GM19193 (cell line): ENCODE data around the gene HLA-A.
A peak's percentile ranks its signal among the peaks of the same experiment; 100 is the strongest.

Source experiments
- POLR2A ChIP-seq: IDR thresholded peaks from 4 replicates; pipeline ENCODE4 v1.6.1; 2011; ENCODE audit not compliant: insufficient read depth, insufficient read length; ENCODE audit errors: extremely low read depth

HLA-A gene

GRCh38 chr6:29947077-29947980 is 5.0 kb downstream of the HLA-A start:
- TF ChIP-seq POLR2A: peak; percentile 64

DNA sequence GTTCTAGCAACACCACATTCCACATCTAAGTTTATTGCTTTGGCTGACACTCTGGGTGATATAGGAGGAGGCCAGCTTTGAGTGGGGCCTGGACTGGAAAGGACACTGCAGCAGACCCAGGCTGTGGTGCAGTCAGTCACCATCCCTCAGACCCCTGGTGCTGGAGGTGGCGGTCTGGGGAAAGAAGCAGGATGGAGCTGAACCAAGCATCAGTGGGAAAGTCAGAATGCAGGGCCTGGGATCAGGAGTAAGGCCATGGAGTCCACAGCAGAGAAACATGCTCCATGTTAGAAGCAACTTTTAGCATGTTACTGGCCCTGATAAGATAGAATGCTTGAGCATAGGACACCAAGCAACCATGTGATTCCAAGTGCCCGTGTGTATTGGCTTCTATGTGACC is 5.9 kb downstream of the HLA-A start:
- no peak for TF ChIP-seq POLR2A

DNA sequence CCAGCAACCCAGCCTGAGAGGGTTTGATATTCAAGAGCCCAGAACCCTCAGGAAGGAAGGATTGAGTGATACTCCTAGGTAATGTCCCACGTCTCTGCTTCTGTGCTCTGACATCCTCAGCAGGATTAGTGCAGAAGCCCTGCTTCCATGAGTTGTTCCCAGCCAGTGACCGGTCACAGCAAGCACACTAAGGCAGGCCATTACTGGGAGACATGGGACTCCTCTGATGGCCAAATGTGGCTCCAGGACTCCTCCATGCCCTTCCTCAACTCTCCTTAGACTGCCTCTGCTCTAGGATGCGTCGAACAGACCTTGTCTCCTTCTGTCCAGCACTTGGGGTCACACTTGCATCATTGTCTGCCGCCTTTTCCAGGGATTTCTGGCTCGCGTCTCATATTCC is 7.6 kb downstream of the HLA-A start:
- TF ChIP-seq POLR2A: peak; percentile 30

GRCh38 chr6:29951882-29952281 is 9.6 kb downstream of the HLA-A start:
- TF ChIP-seq POLR2A: no peak

DNA sequence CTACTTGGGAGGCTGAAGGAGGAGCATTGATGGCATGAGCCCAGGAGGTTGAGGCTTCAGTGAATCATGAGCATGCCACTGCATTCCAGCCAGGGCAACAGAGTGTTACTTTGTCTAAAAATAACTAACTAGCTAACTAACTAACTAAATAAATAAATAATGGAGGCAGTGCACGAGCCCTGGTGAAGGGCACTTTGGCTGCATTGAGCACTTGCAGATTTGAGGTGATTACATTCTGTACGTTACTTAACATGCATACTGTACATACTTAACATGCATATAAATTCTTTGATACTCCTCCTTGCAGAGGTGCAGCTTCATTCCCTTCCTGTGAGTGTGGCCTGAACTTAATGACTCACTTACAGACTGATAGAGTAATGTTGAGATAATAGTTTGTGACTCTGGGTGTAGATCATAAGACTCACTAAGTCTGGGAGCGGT is 10.7 kb downstream of the HLA-A start:
- TF ChIP-seq POLR2A: no peak

DNA sequence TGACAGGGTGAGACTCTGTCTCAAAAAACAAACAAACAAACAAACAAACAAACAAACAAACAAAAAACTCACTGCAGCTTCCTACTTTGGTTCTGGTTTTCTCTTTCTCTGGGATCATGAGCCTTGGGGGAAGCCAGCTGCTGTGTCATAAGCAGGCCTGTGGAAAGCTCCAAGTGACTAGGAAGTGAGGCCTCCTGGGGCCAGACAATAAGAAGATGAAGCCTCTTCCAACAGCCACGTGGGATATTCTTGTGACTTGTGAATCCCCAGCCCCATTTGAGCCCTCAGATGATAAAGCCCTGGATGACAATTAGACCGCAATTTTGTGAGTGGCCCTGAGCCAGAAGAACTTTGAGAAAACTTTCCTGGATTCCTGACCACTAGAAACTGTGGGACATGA is 11.4 kb downstream of the HLA-A start:
- TF ChIP-seq POLR2A: no peak

DNA sequence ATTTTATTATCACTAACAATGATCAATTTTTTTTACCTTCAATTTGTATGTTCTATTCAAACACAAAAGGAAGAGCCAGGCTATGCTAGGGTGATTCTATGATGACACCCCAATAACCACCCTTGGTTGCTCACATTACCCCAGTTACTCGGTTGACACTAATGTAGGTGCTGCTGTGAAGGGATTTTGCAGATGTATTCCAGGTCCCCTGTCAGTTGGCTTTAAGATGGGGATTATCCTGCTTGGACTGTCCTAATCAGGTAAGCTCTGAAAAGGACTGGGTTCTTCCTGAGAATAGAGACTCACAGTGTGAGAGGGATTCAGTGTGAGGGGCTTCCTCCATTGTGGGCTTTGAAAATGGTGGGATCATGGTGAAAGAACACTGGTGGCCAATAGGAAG is 11.9 kb downstream of the HLA-A start:
- no peak for TF ChIP-seq POLR2A

- TF ChIP-seq POLR2A: no peak
Measured at GRCh38 chr6:29955783-29956182, 13.5 kb downstream of the HLA-A start.

GRCh38 chr6:29956518-29956917 is 14.2 kb downstream of the HLA-A start:
- no peak for TF ChIP-seq POLR2A

- TF ChIP-seq POLR2A: no peak
Measured at GRCh38 chr6:29958046-29958445, 15.7 kb downstream of the HLA-A start.

DNA sequence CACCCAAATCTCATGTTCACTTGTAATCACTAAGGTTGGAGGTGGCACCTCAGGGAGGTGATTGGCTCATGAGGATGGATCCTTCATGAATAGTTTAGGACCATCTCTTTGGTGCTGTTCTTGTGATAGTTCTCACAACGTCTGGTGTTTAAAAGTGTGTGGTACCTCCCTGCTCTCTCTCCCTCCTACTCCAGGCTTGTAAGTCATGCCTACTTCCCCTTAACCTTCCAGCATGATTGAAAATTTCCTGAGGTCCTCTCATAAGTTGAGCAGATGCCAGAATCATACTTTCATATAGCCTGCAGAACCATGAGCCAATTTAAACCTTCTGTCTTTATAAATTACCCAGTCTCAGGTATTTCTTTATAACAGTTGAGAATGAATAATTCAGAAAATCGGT is 16.6 kb downstream of the HLA-A start:
- no peak for TF ChIP-seq POLR2A

- TF ChIP-seq POLR2A: no peak
Measured at GRCh38 chr6:29959467-29959866, 17.1 kb downstream of the HLA-A start.

DNA sequence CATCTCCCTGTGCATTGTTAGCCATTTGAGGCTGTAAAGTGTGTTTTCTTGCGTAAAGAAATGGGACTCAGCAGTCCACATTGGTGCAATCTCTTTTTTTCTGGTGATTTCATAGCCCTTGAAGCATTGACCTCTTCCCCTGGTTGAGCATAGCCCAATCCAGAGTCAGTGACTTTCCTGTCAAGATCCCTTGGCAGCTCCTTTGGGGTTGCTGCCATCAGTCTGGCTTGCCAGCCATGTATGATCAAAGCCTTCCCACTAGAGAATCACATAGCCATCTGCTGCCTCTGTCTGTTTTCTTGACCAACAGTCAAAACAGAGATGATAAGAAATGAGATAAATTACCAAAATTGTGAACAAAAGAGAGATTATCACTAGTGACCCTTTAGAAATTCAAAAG is 19.6 kb downstream of the HLA-A start:
- no peak for TF ChIP-seq POLR2A

- TF ChIP-seq POLR2A: no peak
Measured at GRCh38 chr6:29964518-29964886, 22.2 kb downstream of the HLA-A start.

DNA sequence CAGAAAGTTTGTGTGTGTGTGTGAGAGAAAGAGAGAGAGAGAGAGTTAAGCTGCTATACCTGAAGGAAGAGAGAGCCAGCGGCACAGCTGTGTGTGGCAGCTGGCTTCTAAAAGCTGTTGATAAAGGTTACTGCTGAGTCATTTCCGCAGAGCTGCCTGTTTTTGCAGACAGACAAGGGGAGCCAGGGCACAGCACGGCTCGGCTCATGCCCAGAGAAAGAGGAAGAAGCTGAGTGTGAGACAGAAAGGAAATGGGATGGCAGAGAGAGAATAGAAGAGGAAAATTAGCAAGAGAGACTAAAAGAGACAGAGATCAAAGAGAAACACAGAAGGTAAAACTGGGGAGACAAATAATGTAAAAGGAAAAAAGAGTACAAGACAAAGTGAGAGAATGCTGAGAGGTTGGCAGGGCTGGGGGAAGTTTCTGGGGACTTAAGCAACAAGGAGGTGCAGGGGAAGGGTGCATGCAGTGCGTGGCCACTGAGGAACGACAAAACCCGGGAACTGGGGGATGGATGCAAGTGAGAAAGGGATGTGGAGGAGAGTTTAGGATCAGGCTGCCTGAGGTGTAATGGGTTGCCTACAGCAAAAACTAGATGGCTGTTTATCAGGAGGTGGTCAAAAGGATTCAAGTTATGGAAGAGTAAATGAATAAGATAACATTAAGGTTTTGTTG is 22.7 kb downstream of the HLA-A start:
- TF ChIP-seq POLR2A: peak; percentile 70

DNA sequence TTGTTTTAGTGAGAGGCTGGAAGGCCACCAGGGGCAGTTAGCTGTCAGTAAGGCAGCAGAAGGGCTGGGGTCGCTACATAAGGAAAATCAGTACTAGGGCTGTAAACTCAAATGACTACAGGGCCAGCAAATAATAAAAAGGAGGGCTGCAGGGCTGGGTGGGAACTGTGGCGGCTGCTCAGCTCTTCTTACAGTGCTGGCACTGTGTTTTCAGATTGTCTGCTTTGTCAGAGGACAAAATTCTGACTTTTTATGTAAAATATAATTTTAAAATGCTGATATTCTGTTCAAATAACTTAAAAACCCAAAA is 23.2 kb downstream of the HLA-A start:
- TF ChIP-seq POLR2A: no peak
